HPDE6-E6E7 (cell line): Measurements from ENCODE around the gene OR51S1.
"Not testable (repeated sequence)": the region's sequence is repeated elsewhere in the genome, so short reads cannot be mapped to it uniquely, and the experiment has no call there.

ENCODE experiments used
- DNase-seq: peaks from one replicate; pipeline ENCODE4 v3.0.0; 2011; ENCODE audit warnings: missing footprints; ENCODE audit errors: extremely low spot score

Gene OR51S1

GRCh38 chr11:4848908-4849532 is at the start of gene OR51S1:
TSS of gene OR51S1 (minus strand) at chr11:4849208. CDS start at chr11:4849208, 0 bp downstream.
- DNase-seq: no peak

GRCh38 chr11:4891996-4892640 is 43.1 kb upstream of the OR51S1 start:
- no peak for DNase-seq

- no peak for DNase-seq
Measured at GRCh38 chr11:4890279-4890678, 41.3 kb upstream of the OR51S1 start.

GRCh38 chr11:4887591-4887990 is 38.6 kb upstream of the OR51S1 start:
- DNase-seq: no peak

GRCh38 chr11:4886186-4886585 is 37.2 kb upstream of the OR51S1 start:
- DNase-seq: no peak

GRCh38 chr11:4884361-4884760 is 35.4 kb upstream of the OR51S1 start:
- DNase-seq: no peak

GRCh38 chr11:4882543-4882942 is 33.5 kb upstream of the OR51S1 start:
- DNase-seq: no peak

GRCh38 chr11:4881860-4882500 is 33.0 kb upstream of the OR51S1 start, which contains the start of gene OR51T1:
TSS of gene OR51T1 (plus strand) at chr11:4881900. CDS start at chr11:4881900, 0 bp downstream.
- DNase-seq: no peak

- no peak for DNase-seq
Measured at GRCh38 chr11:4881188-4881587, 32.2 kb upstream of the OR51S1 start.

GRCh38 chr11:4865855-4866254 is 16.8 kb upstream of the OR51S1 start:
- DNase-seq: no peak

- DNase-seq: no peak
Measured at GRCh38 chr11:4863876-4864275, 14.9 kb upstream of the OR51S1 start.

- DNase-seq: no peak
Measured at GRCh38 chr11:4862447-4863236, 13.6 kb upstream of the OR51S1 start.

GRCh38 chr11:4854286-4854685 is 5.3 kb upstream of the OR51S1 start:
- not testable (repeated sequence) for DNase-seq

GRCh38 chr11:4851033-4851432 is 2.0 kb upstream of the OR51S1 start:
- DNase-seq: no peak

GRCh38 chr11:4839851-4840549 is 9.0 kb downstream of the OR51S1 start:
- no peak for DNase-seq

- no peak for DNase-seq
Measured at GRCh38 chr11:4830909-4831308, 18.1 kb downstream of the OR51S1 start.

- DNase-seq: no peak
Measured at GRCh38 chr11:4830346-4830745, 18.7 kb downstream of the OR51S1 start.

- no peak for DNase-seq
Measured at GRCh38 chr11:4826425-4826824, 22.6 kb downstream of the OR51S1 start.

- no peak for DNase-seq
Measured at GRCh38 chr11:4825132-4825531, 23.9 kb downstream of the OR51S1 start.

- no peak for DNase-seq
Measured at GRCh38 chr11:4821021-4821420, 28.0 kb downstream of the OR51S1 start, which contains the start of gene OR51F2. TSS of gene OR51F2 (plus strand) at chr11:4821321. CDS start at chr11:4821422, 101 bp downstream.

GRCh38 chr11:4809246-4809645 is 39.8 kb downstream of the OR51S1 start:
- DNase-seq: no peak
